ENCODE data around the gene FAM13A.

Gene FAM13A

GRCh38 chr4:88753658-88754571, 303.1 kb downstream of the FAM13A start:
- no peak overlapping the region for H3K9ac ChIP-seq (ENCODE audit: low read length)
- H3K4me3 ChIP-seq (ENCODE audit: low read length): no peak overlapping the region
- H4K20me1 ChIP-seq (ENCODE audit: insufficient read depth, low read length): no peaks in the 10 kb centered on the region
- H3K27me3 ChIP-seq (replicated peaks; ENCODE audit: insufficient read depth, low read length): no peaks in the 10 kb centered on the region
- no peak for DNase-seq
- peaks cover 6% of the 10 kb centered on the region for H3K4me1 ChIP-seq (ENCODE audit: low read length)
- no peaks in the 10 kb centered on the region for H3K9me3 ChIP-seq (replicated peaks; ENCODE audit: insufficient read depth, low read length)
- no peaks in the 10 kb centered on the region for H3K79me2 ChIP-seq (ENCODE audit: low read length)
- H3K27ac ChIP-seq (ENCODE audit: low read length): no peak overlapping the region
- H3K4me2 ChIP-seq (ENCODE audit: low read depth, low read length): no peak overlapping the region
- TF ChIP-seq EZH2 (optimal IDR thresholded peaks at IDR 0.05; ENCODE audit: low read depth, low read length): no peak
- TF ChIP-seq EZH2phosphoT487 (IDR thresholded peaks at IDR 0.05; ENCODE audit: low read length): no peak
- TF ChIP-seq CTCF (IDR thresholded peaks at IDR 0.05; ENCODE audit: low read length): no peak
- H3K36me3 ChIP-seq (replicated peaks; ENCODE audit: insufficient read depth, low read length): no peaks in the 10 kb centered on the region
- no peaks in the 10 kb centered on the region for H3K9me2 ChIP-seq (replicated peaks; ENCODE audit: insufficient read depth, low read length)
- H3F3A ChIP-seq (ENCODE audit: insufficient read depth, low read length): no peaks in the 10 kb centered on the region
- no peak overlapping the region for H2AFZ ChIP-seq (ENCODE audit: low read length)

GRCh38 chr4:88752754-88753153, 304.2 kb downstream of the FAM13A start:
- H3K9me2 ChIP-seq (replicated peaks; ENCODE audit: insufficient read depth, low read length): no peaks in the 10 kb centered on the region
- no peaks in the 10 kb centered on the region for H3K79me2 ChIP-seq (ENCODE audit: low read length)
- no peaks in the 10 kb centered on the region for H3K27me3 ChIP-seq (replicated peaks; ENCODE audit: insufficient read depth, low read length)
- H3K9me3 ChIP-seq (replicated peaks; ENCODE audit: insufficient read depth, low read length): no peaks in the 10 kb centered on the region
- DNase-seq: no peak
- no peak overlapping the region for H3K27ac ChIP-seq (ENCODE audit: low read length)
- no peaks in the 10 kb centered on the region for H3F3A ChIP-seq (ENCODE audit: insufficient read depth, low read length)
- 0 out of 2 replicates have a peak overlapping the region, but pooled peaks have one; percentile 0 for H3K4me2 ChIP-seq (ENCODE audit: low read depth, low read length)
- H3K4me3 ChIP-seq (ENCODE audit: low read length): no peak overlapping the region
- H3K4me1 ChIP-seq (ENCODE audit: low read length): peaks cover 6% of the 10 kb centered on the region
- no peak overlapping the region for H2AFZ ChIP-seq (ENCODE audit: low read length)
- H4K20me1 ChIP-seq (ENCODE audit: insufficient read depth, low read length): no peaks in the 10 kb centered on the region
- no peak overlapping the region for H3K9ac ChIP-seq (ENCODE audit: low read length)
- TF ChIP-seq CTCF (IDR thresholded peaks at IDR 0.05; ENCODE audit: low read length) (no peak), EZH2phosphoT487 (IDR thresholded peaks at IDR 0.05; ENCODE audit: low read length) (no peak), EZH2 (optimal IDR thresholded peaks at IDR 0.05; ENCODE audit: low read depth, low read length) (no peak)
- H3K36me3 ChIP-seq (replicated peaks; ENCODE audit: insufficient read depth, low read length): no peaks in the 10 kb centered on the region

GRCh38 chr4:88752076-88752463, 304.9 kb downstream of the FAM13A start:
- Histone ChIP-seq H3K4me1 (ENCODE audit: low read length) (peaks cover 6% of the 10 kb centered on the region), H3K4me3 (ENCODE audit: low read length) (no peak overlapping the region), H3K79me2 (ENCODE audit: low read length) (no peaks in the 10 kb centered on the region), H4K20me1 (ENCODE audit: insufficient read depth, low read length) (no peaks in the 10 kb centered on the region), H3K27ac (ENCODE audit: low read length) (no peak overlapping the region), H3K36me3 (replicated peaks; ENCODE audit: insufficient read depth, low read length) (no peaks in the 10 kb centered on the region), H3K27me3 (replicated peaks; ENCODE audit: insufficient read depth, low read length) (no peaks in the 10 kb centered on the region), H3K9me2 (replicated peaks; ENCODE audit: insufficient read depth, low read length) (no peaks in the 10 kb centered on the region), H3F3A (ENCODE audit: insufficient read depth, low read length) (no peaks in the 10 kb centered on the region), H2AFZ (ENCODE audit: low read length) (no peak overlapping the region), H3K4me2 (ENCODE audit: low read depth, low read length) (0 out of 2 replicates have a peak overlapping the region, but pooled peaks have one; percentile 0), H3K9ac (ENCODE audit: low read length) (no peak overlapping the region), H3K9me3 (replicated peaks; ENCODE audit: insufficient read depth, low read length) (no peaks in the 10 kb centered on the region)
- no peak for TF ChIP-seq EZH2phosphoT487 (IDR thresholded peaks at IDR 0.05; ENCODE audit: low read length)
- TF ChIP-seq EZH2 (optimal IDR thresholded peaks at IDR 0.05; ENCODE audit: low read depth, low read length): no peak
- TF ChIP-seq CTCF (IDR thresholded peaks at IDR 0.05; ENCODE audit: low read length): no peak
- DNase-seq: peak; percentile 55

Data from MM.1S (cell line).